ENCODE data around the gene CDCP1.

The CDCP1 gene

DNA sequence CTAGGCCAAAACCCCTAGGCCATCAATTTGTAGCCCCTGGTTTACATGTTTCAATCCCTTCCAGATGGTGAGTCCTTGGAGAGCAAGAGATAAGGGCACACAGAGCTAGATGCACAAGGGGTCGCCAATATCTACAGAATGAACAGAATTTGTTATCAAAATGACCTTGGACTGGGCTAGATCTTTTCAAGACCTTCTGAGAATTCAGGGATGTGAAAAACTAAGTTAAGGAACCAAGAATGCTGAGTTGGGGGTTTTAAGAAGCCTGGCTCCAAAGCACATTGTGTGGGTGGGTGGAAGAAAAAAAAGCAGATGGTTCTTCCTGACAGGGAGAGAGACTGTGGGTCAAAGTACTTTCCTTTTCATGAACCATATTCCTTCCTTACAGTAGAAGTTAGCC is 10.2 kb downstream of the CDCP1 start:
- DNase-seq: no peak

- DNase-seq: no peak
Measured at GRCh38 chr3:45134758-45135521, 11.2 kb downstream of the CDCP1 start.

- DNase-seq: no peak
Measured at GRCh38 chr3:45132568-45133211, 13.5 kb downstream of the CDCP1 start.

GRCh38 chr3:45131201-45131600 is 15.0 kb downstream of the CDCP1 start:
- DNase-seq: no peak

GRCh38 chr3:45130476-45130875 is 15.7 kb downstream of the CDCP1 start:
- no peak for DNase-seq

- no peak for DNase-seq
Measured at GRCh38 chr3:45128950-45129349, 17.2 kb downstream of the CDCP1 start.

GRCh38 chr3:45127130-45127822 is 18.9 kb downstream of the CDCP1 start:
- no peak for DNase-seq

DNA sequence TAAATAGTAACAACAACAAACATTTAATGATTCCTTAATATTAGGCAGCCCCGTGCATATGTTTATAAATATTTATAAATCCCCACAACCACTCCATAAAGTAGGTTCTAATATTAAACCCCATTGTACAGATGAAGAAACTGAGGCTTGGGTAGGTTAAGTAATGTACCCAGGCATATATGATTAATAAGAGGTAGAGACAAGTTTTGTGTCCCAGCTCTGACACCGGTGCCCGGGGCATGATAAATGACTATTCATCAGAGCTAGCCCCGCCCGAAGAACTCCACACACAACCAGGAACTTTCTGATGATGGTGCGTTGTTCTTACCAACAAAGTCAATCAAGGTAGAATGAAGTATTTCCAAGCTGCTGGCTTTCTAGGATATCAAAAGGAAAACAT is 19.4 kb downstream of the CDCP1 start:
- no peak for DNase-seq

GRCh38 chr3:45125550-45126026 is 20.6 kb downstream of the CDCP1 start:
- DNase-seq: no peak

DNA sequence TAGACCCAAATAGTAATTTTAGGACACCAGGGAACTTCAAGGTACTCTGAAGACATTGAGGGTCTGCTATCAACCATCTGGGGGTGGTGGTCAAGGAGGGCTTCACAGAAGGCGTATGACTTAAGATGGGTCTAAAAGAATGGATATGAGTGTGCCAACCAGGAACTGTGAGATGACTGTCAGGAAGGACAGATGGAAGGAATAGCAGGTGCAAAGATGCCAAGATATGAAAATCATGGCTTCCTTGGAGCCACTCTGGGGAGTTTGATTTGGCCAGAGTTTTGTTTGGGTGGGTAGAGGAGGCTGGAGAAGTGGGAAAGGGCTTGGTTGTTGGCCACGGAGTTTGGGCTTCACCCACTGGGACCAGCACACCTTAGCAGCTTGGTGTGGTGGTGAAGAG is 21.2 kb downstream of the CDCP1 start:
- no peak for DNase-seq

DNA sequence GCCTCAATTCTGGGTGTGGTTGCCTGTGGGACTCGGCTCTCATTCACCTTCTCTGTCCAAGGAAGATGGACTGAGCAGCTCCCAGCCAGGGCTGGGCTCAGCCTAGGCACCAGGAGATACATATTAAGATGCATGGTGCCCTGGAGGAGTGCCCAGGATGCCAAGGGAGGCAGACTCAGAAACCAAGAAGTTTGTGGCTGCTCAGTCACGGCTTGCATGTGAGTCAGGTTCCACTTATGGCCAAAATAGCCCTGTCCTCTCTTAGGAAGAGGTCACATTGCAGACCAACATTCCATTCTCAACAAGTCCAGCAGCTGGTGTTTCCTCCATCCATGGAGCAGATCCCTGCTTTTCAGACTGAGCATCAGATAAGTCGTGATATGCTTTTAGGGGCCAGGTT is 21.8 kb downstream of the CDCP1 start:
- DNase-seq: no peak

DNA sequence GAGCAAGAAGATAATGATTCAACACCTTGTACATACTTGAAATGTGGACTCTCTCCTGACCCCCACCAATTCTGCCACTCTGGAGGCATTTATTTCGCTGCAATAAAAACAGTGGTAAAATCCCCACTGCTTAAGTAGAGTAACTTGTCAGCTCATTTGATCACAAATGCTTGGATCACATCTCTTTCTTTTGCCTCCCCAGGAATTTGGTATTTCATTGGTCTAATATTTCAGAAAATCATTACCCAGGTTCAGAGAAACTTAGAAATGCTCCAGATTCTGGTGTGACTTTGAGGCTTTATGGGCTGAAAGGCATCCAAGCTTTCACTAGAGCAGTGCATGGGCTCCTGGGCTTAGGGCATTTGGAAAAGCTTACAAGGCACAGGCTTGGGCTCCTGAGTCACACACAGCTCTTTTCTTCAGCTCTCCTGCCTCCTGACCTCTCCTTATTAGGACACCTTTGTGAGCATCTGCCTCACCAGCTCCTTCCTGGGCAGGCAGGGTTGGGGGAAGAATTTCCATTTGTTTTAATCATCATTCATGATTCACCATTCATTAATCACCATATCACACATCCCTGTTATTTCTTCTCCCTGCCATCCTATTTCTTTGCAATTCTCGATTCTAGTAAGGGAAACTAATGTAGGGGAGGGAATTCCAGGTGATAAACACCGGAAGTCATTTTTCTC is 22.5 kb downstream of the CDCP1 start:
- no peak for DNase-seq

DNA sequence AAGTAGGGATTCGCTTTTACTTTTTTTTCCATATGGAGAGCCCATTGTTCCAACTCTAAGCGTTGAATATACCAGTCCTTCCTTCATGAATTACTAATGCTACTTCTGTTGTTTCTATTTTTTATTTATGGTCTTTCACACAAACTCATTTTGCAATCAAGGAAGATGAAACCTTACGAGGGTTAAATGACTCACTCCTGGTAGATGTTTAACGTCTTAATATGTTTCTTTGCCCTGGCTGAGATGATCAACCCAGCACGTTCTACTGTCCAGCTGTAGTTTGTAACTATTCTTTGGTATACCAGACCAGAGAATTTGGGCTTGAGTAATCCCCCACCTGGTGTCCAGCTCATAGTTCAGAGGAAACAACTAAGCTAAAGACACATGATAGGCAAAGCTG is 23.1 kb downstream of the CDCP1 start:
- no peak for DNase-seq

DNA sequence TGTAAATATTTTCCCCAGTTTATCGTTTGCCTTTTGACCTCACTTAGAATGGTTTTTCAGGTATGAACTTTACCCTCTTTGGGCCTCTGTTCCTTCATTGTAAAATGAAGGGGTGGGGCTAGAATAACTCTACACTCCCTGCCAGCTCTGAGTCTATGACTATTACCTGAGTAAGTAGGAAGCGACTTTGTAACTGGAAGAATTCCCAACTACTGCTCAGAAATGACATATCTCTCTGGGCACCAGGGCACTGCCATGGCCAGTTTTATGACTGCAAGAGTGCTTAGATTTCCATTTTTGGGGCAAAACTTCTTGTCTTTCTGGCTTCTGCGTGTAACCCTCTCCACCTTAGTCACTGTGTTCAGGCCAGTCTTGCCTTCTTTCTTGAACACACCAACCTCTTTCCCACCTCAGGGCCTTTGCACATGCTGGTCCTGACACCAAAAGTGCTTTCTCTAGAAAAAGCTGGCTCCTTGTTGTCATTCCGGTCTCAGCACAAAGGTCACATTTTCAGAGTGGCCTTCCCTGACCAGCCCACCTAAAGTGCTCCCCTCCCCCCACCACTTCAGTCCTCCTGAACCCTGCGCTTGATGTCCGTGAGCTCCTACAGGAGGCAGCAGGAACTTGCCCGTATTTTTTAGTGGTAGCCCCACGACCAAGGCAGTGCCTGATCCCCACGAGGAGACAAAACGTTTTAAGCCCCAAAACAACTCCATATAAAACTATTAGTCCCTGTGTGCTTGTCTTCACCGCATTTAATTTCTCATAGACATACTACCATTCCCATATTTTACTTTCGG is 25.6 kb downstream of the CDCP1 start:
- DNase-seq: no peak

DNA sequence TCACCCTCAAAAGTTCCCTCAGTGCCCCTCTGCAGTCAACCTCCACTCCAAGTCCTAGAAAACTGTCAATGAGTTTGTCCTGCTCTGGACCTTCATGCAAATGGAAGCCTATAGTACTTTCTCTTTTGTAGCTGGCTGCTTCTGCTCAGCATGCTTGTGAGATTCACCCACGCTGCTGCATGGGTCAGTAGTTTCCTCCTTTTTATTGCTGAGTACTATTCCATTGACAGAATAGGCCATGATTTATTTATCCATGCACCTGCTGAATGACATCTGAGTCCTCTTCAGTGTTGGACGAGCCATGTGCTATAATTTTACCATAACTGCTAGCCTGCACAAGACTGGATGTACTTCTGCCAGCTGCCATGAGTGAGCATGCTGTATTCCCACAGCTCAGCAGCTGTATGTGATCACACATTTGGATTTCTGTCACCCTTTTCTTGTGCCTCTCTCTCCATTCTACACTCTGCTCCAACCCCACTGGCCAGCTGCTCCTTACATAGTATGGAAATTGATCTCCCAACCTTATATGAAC is 26.3 kb downstream of the CDCP1 start:
- no peak for DNase-seq

- no peak for DNase-seq
Measured at GRCh38 chr3:45119376-45119775, 26.8 kb downstream of the CDCP1 start.

DNA sequence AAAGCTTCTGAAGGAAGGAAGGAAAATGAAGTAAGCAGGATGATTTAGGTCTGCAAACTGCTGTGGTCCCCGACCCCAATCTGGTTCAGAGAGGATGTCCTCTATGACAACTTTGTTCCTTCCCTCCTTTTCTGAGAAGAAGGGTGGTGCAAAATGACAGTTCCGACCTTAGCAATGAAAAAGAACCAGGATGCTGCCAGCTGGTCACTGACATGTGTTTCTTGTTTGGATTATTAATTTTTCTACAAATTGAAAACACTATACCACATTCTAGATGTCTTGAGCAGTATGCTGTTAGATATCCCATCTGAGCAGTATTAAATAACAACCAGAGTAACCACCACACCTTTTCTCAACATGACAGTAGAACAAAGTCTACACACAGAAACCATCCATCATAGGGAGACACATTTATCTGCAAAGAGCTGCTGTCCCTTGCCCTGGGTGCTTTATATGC is 27.5 kb downstream of the CDCP1 start:
- no peak for DNase-seq

GRCh38 chr3:45116350-45116749 is 29.8 kb downstream of the CDCP1 start:
- DNase-seq: no peak

DNA sequence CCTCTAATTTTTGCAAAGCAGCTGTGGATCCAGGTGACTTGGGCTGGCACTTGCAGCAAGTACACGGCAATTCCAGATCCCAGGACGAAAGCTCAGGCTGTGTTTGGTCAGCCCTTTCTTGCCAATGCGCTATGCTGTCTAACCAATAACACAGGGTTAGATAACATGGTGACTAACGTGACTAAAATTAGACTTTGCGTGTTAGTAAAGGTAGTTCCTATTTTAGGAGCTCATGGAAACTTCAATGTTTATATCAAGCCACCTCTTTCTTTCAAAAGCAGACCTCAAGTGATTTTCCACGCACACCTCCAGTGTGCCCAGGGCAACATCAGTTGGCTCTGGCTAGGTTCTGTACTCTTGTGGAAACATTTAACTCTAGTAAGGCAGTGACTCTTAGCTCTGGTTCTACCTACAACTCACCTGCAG is 32.5 kb downstream of the CDCP1 start:
- no peak for DNase-seq

- no peak for DNase-seq
Measured at GRCh38 chr3:45112939-45113338, 33.2 kb downstream of the CDCP1 start.

DNA sequence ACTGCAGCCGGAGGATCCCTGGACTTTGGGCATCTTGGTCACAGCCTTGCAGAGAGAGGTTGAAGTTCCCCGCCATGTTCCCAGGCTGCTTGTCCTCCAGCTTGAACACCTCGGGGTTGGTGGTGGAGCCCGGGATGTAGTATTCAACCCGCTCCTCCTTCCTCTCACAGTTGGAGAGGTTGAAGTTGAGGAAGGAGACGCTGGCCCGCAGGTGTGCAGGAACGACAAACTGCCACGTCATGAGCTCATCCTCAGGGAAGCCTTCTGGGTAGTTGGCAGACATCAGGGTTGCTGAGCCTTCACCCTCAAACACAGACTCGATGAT is 35.7 kb downstream of the CDCP1 start:
- no peak for DNase-seq

DNA sequence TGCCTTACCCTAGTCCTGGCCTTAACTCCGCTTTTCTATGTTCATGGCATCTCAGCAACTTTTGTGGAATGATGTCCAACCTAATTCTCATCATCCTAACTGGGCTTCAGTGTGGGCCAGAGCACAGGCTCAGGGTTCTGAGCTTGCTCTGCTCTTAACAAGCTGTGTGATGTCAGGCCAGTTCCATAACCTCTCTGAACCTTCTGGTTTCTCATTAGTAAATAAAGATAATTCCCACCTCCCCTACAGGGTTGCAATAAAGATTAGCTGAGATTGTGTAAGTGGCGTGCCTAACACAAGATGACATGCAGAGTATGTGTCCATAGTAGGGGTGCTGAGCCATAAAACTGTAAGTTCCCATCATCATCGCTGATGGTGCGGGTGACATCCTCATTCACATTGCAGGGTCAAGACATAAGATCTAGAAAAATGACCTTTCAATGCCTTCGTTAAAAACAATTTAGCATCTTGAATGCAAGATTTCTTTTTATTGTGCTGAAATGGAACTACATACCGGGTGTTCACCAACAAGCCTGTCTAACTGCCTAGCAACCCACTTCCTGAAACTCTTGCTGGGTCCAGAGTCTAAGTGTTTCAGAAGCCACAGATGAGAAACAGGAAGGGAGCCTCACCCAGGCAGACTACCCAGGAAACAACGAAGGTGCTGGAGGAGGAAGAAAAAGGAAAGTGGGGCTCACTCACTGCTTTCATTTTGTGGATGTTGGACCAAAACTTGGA is 36.2 kb downstream of the CDCP1 start:
- no peak for DNase-seq
